ENCODE data around the gene RLIM. TPM values are rescaled to one million over a fixed set of nuclear protein-coding genes. Genes with fewer than 3 reads are reported as not detected.

The RLIM gene
- polyA plus RNA-seq, 3 donors: 7.6 to 10.3 (median 8.4) TPM

DNA sequence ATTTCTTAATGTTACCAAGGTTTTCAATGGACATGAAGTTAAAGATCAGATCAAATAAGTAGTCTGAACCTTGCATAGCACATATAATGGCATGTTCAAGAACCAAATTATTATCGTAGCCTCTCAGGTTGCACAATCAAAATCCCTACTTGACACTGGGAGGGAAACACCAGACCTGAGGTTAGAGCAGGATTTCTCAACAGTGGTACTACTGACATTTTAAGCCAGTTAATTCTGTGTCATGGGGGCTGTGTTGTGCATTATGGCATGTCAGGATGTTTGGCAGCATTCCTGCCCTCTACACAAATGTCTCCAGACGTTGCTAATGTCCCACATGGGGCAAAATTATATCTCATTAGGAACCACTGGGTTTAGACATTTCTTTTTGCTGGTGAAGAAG, 20.8 kb downstream of the RLIM start:
- Histone ChIP-seq H3K36me3 (replicated peaks in 1 of 2; ENCODE audit: control insufficient read depth in 1 of 2, insufficient read depth in 2 of 2, low read length in 2 of 2) (peaks cover 36 to 73% of the 10 kb centered on the region in 2 donors), H3K4me1 (ENCODE audit: control insufficient read depth in 1 of 2, insufficient read depth in 2 of 2, low read length in 2 of 2) (no peaks in the 10 kb centered on the region), H3K79me2 (ENCODE audit: insufficient read depth, low read length) (peaks cover 33% of the 10 kb centered on the region), H3K9me3 (replicated peaks in 1 of 2; ENCODE audit: control insufficient read depth in 1 of 2, insufficient read depth in 1 of 2, low read length in 2 of 2) (no peaks in the 10 kb centered on the region), H4K20me1 (ENCODE audit: insufficient read depth, low read length) (peaks cover 44% of the 10 kb centered on the region), H3K9ac (ENCODE audit: insufficient read depth, low read length, poor library complexity, severe bottlenecking) (no peak overlapping the region), H3K4me2 (replicated peaks; ENCODE audit: extremely low read depth, low read length, poor library complexity, severe bottlenecking) (no peak overlapping the region), H3K27me3 (ENCODE audit: control insufficient read depth in 2 of 2, insufficient read depth in 2 of 2, low read length in 2 of 2) (no peaks in the 10 kb centered on the region), H3K27ac (ENCODE audit: low read depth in 1 of 2, low read length in 2 of 2) (no peak overlapping the region), H2AFZ (ENCODE audit: insufficient read depth, low read depth, low read length, poor library complexity, severe bottlenecking) (no peak overlapping the region), H3K4me3 (replicated peaks in 1 of 3; ENCODE audit: low read depth in 2 of 3, low read length in 3 of 3) (no peak overlapping the region)
- H3K4me3 Mint-ChIP-seq: no peak overlapping the region
- H3K4me1 Mint-ChIP-seq: no peaks in the 10 kb centered on the region
- H3K27me3 Mint-ChIP-seq (ENCODE audit: low read depth in 3 of 3): peaks cover 0 to 4% (median 2%) of the 10 kb centered on the region in 3 donors
- TF ChIP-seq, protein P1, sequence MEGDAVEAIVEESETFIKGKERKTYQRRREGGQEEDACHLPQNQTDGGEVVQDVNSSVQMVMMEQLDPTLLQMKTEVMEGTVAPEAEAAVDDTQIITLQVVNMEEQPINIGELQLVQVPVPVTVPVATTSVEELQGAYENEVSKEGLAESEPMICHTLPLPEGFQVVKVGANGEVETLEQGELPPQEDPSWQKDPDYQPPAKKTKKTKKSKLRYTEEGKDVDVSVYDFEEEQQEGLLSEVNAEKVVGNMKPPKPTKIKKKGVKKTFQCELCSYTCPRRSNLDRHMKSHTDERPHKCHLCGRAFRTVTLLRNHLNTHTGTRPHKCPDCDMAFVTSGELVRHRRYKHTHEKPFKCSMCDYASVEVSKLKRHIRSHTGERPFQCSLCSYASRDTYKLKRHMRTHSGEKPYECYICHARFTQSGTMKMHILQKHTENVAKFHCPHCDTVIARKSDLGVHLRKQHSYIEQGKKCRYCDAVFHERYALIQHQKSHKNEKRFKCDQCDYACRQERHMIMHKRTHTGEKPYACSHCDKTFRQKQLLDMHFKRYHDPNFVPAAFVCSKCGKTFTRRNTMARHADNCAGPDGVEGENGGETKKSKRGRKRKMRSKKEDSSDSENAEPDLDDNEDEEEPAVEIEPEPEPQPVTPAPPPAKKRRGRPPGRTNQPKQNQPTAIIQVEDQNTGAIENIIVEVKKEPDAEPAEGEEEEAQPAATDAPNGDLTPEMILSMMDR (IDR thresholded peaks at IDR 0.05): no peak
- peak overlapping the region in 1 of 7 donors; percentile 26 for H3K27ac Mint-ChIP-seq
- WGBS (ENCODE audit: insufficient coverage): no CpG with 5 or more reads among the region's 2 CpGs
- DNase-seq: peak in 1 of 3 donors; percentile 1
- peaks cover 43 to 47% of the 10 kb centered on the region in 2 donors for H3K36me3 Mint-ChIP-seq
- H3K9me3 Mint-ChIP-seq: no peaks in the 10 kb centered on the region
- intact Hi-C loops (cut with micrococcal nuclease): no loop called here

- Histone ChIP-seq H3K27ac (ENCODE audit: low read depth in 1 of 2, low read length in 2 of 2) (no peak overlapping the region), H3K79me2 (ENCODE audit: insufficient read depth, low read length) (peaks cover 2% of the 10 kb centered on the region), H3K4me2 (replicated peaks; ENCODE audit: extremely low read depth, low read length, poor library complexity, severe bottlenecking) (no peak overlapping the region), H3K27me3 (ENCODE audit: control insufficient read depth in 2 of 2, insufficient read depth in 2 of 2, low read length in 2 of 2) (no peaks in the 10 kb centered on the region), H4K20me1 (ENCODE audit: insufficient read depth, low read length) (peaks cover 19% of the 10 kb centered on the region), H3K4me3 (replicated peaks in 1 of 3; ENCODE audit: low read depth in 2 of 3, low read length in 3 of 3) (no peak overlapping the region), H3K36me3 (replicated peaks in 1 of 2; ENCODE audit: control insufficient read depth in 1 of 2, insufficient read depth in 2 of 2, low read length in 2 of 2) (peaks cover 13 to 39% of the 10 kb centered on the region in 2 donors), H2AFZ (ENCODE audit: insufficient read depth, low read depth, low read length, poor library complexity, severe bottlenecking) (no peak overlapping the region), H3K9me3 (replicated peaks in 1 of 2; ENCODE audit: control insufficient read depth in 1 of 2, insufficient read depth in 1 of 2, low read length in 2 of 2) (no peaks in the 10 kb centered on the region), H3K4me1 (ENCODE audit: control insufficient read depth in 1 of 2, insufficient read depth in 2 of 2, low read length in 2 of 2) (no peaks in the 10 kb centered on the region), H3K9ac (ENCODE audit: insufficient read depth, low read length, poor library complexity, severe bottlenecking) (no peak overlapping the region)
- no peak overlapping the region for H3K4me3 Mint-ChIP-seq
- peak overlapping the region in 1 of 7 donors; percentile 6 for H3K27ac Mint-ChIP-seq
- TF ChIP-seq, protein P1 (IDR thresholded peaks at IDR 0.05): no peak
- H3K36me3 Mint-ChIP-seq: peaks cover 18 to 28% of the 10 kb centered on the region in 2 donors
- no peaks in the 10 kb centered on the region for H3K4me1 Mint-ChIP-seq
- H3K9me3 Mint-ChIP-seq: no peaks in the 10 kb centered on the region
- intact Hi-C loops (cut with micrococcal nuclease): no loop called here
- 100% methylated on average over 1 of the region's 2 CpGs for WGBS (ENCODE audit: insufficient coverage)
- peaks cover 0 to 2% (median 0%) of the 10 kb centered on the region in 3 donors for H3K27me3 Mint-ChIP-seq (ENCODE audit: low read depth in 3 of 3)
- DNase-seq: no peak
Measured at GRCh38 chrX:74585766-74586165, 28.7 kb downstream of the RLIM start.

Measured in CD14-positive monocyte (primary cell).